NCI-H82 (cell line): ENCODE measurements around the gene SHISAL1.
"Not testable (repeated sequence)": the region's sequence is repeated elsewhere in the genome, so short reads cannot be mapped to it uniquely, and the experiment has no call there.

Experiments
- DNase-seq: peaks from one replicate; lab custom pipeline; 2025; lab: John Stamatoyannopoulos, UW

Gene SHISAL1

DNA sequence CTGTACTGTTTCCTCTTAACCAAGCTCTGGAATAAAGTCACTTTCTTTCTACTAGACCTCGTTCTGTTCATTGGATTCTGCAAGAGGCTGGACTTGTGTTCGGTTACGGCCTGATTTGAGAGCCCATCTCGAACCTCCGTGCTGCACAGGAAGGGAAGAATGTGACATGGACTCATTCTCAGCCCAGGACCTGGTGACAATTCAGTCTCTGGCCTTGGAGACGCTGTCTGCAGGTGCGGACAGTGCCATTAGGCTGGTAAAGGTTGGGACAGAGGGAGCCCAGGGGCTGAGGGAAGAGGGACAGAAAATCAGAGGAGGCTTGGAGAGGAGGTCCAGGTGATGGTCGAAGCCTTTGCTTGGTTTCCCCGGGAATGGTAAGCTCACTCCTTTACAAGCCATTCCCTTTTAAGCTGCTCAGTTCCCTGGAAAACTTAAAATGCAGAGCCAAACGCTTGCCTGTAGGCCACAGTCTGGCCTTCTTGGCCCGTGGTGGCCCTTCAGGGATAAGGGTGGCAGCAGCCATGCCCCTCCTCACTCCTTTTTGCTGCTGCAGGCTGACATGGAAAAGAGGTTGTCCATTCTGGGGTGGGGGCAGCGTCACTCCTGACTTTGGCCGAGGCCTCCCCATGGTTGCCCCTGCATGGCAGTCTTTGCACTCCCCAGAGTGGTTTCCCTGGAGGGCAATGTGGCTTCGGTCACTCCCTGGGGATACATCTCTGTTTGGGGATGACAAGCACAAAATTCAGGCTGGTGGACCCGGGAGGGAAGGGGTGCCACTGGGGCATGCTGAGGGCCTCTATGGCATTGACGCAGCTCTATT is 52.3 kb downstream of the SHISAL1 start:
- DNase-seq = no peak

DNA sequence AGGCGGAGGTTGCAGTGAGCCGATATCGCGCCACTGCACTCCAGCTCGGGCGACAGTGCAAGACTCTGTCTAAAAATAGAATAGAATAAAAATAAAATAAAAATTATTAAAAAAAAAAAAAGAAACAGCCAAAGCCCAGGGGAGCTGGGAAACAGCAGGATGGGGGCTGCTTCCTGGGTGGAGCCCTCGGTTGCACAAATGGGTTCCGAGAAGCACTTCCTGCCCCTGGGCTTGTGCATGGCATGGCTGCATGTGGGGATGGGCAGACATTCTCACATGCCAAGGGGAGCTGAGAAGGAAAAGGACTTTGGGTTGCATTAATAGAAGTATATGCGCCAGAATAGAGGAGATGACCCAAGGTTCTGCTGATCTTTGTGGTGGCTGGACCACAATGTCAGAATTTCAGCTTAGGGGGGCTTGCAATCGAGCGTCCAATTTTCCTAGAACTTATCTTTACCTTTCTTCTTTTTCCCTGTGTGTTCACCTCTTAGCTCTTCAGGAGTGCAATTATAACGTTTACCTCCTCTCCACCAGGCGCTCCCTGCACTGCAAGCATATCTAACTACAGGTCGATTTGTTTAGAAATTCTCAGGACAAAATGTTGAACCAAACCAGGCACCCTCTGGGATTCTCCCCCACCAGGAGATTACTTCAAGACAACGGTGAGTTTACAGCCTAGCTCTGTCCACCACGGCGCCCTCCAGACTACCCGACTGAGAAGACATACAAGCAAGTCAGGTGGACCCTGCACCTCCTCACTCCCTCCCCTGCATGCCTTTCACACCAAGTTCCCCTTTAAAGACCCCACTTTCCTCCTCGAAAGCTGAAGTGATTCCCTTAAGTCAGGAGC is 53.2 kb downstream of the SHISAL1 start:
- DNase-seq = no peak

- no peak for DNase-seq
Measured at GRCh38 chr22:44256556-44257485, 55.9 kb downstream of the SHISAL1 start.

- DNase-seq = no peak
Measured at GRCh38 chr22:44256085-44256484, 56.7 kb downstream of the SHISAL1 start.

GRCh38 chr22:44254811-44255210 is 57.9 kb downstream of the SHISAL1 start:
- no peak for DNase-seq

DNA sequence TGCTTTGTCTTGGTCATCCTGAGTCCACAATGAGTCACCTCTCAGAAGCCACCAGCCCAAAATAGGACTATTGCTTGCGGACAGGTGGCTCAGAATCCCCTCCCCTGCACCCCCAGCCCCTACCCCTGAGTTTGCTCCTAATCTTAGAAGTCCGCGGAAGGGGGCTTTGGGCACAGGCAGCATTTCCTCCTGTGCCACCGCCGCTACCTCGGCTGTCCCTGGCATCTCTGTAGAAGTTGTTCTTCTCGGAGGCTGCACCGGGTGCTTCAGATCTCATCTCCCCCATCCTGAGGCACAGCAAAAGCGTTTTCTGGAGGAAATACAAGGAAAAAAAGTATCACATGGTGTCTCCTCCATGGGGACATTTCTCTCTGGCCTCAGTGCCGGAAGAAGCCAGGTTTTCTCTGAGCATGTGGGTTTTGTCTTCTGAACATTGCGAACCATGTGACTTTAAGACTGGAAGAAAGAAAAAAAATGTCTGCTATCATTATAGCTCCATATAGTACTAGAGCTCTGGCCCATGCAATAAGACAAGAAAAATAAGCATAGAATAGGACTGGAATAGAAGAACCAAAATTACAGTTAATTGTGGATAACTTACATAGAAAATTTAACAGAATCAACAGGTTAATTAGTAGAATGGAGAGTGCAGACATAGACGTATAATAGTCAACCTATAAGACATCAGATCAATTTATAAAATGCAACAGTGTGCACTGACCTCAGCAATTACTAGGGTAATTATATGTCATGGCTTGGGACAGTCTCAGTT is 63.2 kb downstream of the SHISAL1 start:
- DNase-seq = no peak

- no peak for DNase-seq
Measured at GRCh38 chr22:44248926-44249325, 63.8 kb downstream of the SHISAL1 start.

- DNase-seq = no peak
Measured at GRCh38 chr22:44247923-44248892, 64.5 kb downstream of the SHISAL1 start.

- no peak for DNase-seq
Measured at GRCh38 chr22:44247346-44247745, 65.4 kb downstream of the SHISAL1 start.

GRCh38 chr22:44246615-44247326 is 66.0 kb downstream of the SHISAL1 start:
- DNase-seq = no peak

DNA sequence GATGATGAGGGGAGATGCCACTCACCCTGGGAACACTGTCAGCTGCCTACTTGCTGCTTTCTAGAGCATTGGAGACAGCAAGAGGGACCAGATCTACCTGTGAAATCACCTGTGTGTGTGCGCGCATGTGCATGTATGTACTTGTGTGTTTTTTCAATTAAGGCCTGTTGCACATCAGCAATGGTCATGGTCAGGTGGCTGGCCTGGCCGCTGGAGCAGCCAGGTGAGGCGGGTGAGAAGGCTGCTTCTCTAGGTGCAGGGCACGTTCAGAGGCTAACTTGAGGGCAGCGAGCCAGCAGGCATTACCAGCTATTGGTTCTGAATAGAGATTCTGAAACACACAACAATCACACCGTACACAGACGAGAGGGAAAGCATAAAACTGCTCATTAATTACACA is 66.9 kb downstream of the SHISAL1 start:
- DNase-seq = no peak

GRCh38 chr22:44245438-44245837 is 67.3 kb downstream of the SHISAL1 start:
- no peak for DNase-seq

DNA sequence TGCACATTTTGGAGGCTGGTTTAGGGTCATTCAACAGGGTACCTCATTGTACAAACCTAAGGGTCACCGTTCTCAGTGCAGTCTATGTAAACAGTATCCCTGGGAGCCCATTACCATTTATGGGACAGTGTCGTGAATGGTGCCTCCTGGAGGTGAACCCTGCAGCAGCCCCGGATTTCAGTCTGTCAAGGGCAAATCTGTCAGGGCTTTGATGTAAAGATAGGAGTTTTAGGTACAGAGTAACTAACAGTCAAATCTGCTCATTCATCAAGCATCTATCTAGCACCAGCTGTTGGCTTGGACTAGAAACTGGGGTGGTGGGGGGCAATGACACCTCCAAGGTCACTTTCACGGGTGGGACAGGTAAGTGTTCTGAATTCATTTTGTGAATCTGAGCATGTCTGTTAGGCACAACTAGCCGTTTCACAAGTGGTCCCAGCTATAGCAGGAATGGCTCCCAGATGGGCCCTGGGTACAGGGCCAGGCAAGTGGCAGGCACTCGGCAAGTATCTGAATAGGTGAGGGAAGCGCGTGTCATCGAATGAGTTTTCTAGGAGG is 68.4 kb downstream of the SHISAL1 start:
- DNase-seq = no peak

DNA sequence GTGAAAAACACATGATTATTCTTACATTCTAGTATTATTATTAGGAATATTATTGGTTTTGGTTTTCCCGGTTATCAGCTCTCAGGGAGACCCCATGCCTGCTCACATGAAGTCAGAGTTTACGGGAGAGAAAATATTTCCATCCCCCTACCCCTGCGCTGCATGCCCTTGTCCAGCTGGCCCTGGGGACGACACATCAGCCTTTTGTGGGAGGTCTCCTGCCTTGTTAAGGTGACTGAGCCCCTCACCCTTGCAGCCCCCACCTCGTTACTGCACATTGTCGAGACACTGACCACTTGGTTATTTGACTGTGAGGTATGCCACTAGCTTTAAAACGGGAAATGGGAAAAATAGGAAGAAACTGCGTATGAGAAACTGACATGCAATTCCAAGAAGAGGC is 69.0 kb downstream of the SHISAL1 start:
- DNase-seq = no peak

DNA sequence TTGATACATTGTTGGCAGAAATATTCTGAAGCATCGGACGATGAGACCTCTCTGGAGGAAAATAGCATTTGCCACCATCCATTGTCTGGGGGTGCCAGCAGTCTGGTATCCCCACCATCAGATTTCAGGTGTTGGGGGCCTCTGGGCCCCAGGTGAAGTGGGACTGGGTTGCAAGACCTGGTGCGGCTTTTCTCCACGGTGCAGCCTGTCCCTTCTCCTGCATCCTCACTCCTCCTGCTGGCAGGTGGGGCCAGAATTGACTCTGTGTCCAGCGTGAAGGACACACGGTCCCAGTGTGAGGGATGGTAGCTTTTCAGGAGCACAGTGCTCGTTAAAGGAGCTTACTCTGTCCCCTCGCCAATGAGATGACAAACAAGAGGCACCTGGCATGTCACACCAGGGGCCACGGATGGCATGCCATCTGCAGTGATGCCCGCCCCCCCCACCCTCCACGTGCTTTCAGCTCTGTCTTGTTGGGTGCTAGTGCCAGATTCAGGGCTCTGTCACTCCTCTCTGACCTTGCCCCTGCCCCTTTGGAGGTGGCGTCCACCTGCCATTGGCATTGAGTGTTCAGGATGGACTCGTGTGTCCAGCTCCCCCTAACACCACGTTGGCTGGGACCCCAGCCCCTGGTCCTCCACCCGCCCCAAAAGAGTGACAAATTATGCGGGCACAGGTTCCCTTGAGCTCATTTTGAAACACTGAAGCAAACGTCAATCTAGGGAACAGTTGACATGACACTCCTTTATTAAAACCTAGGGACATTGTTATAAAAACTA is 69.6 kb downstream of the SHISAL1 start:
- DNase-seq = no peak

DNA sequence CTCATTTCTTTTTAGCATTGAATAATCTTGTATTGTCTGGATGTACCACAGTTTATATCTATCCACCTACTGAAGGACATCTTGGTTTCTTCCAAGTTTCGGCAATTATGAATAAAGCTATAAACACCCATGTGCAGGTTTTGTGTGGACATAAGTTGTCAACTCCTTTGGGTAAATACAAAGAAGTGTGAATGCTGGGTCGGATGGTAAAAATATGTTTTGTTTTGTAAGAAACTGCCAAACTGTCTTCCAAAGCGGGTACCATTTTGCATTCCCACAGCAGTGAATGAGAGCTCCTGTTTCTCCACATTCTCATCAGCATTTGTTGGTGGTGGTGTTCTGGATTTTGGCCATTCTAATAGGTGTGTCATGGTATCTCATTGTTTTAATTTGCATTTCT is 71.6 kb downstream of the SHISAL1 start:
- DNase-seq = not testable (repeated sequence)

- DNase-seq = no peak
Measured at GRCh38 chr22:44237290-44237689, 75.5 kb downstream of the SHISAL1 start.

- not testable (repeated sequence) for DNase-seq
Measured at GRCh38 chr22:44234372-44234771, 78.4 kb downstream of the SHISAL1 start.
